ENCODE results near the gene CDK14. TPM values are rescaled to one million over a fixed set of nuclear protein-coding genes. Genes with fewer than 3 reads are reported as not detected.

CDK14 gene
- total and polyA plus RNA-seq, 8 donors, result 0.58 to 43.9 (median 12.2) TPM

GRCh38 chr7:90833443-90833842 is 237.3 kb downstream of the CDK14 start:
- Histone ChIP-seq H3K4me3 (no peak overlapping the region), H3K27me3 (no peaks in the 10 kb centered on the region), H3K9me3 (peaks cover 0 to 20% (median 10%) of the 10 kb centered on the region in 4 donors), H3K4me1 (no peaks in the 10 kb centered on the region), H3K36me3 (peaks cover 0 to 6% (median 0%) of the 10 kb centered on the region in 4 donors), H3K27ac (no peak overlapping the region)
- WGBS, 5 donors, result 91 to 100% (median 97%) methylated on average over 1 of the region's 1 CpG
- intact Hi-C loops (cut with DNase I; ENCODE audit: low total_unique reads), result no loop called here
- TF ChIP-seq POLR2AphosphoS5 (IDR thresholded peaks at IDR 0.05) (no peak), EP300 (IDR thresholded peaks at IDR 0.05) (no peak)
- no peak for DNase-seq

- TF ChIP-seq POLR2AphosphoS5 (IDR thresholded peaks at IDR 0.05) (no peak), CTCF (IDR thresholded peaks at IDR 0.05) (no peak), POLR2A (IDR thresholded peaks at IDR 0.05) (no peak), EP300 (IDR thresholded peaks at IDR 0.05) (no peak)
- Histone ChIP-seq H3K27ac (no peak overlapping the region), H3K36me3 (peaks cover 0 to 6% (median 0%) of the 10 kb centered on the region in 4 donors), H3K27me3 (no peaks in the 10 kb centered on the region), H3K9me3 (peaks cover 0 to 21% (median 12%) of the 10 kb centered on the region in 4 donors), H3K4me3 (no peak overlapping the region), H3K4me1 (no peaks in the 10 kb centered on the region)
- no peak for DNase-seq
- 83 to 96% (median 88%) methylated on average over 2 of the region's 2 CpGs for WGBS, 5 donors
- intact Hi-C loops (cut with DNase I; ENCODE audit: low total_unique reads), result no loop called here
Measured at GRCh38 chr7:90834771-90835170, 238.7 kb downstream of the CDK14 start.

GRCh38 chr7:90835861-90836260 is 239.7 kb downstream of the CDK14 start:
- no peak overlapping the region for H3K4me3 ChIP-seq
- WGBS, 5 donors, result 85 to 95% (median 95%) methylated on average over 1 of the region's 1 CpG
- H3K9me3 ChIP-seq, result peaks cover 0 to 16% (median 10%) of the 10 kb centered on the region in 4 donors
- DNase-seq, result no peak
- H3K4me1 ChIP-seq, result no peaks in the 10 kb centered on the region
- H3K36me3 ChIP-seq, result no peaks in the 10 kb centered on the region
- H3K27ac ChIP-seq, result no peak overlapping the region
- no peaks in the 10 kb centered on the region for H3K27me3 ChIP-seq
- intact Hi-C loops (cut with DNase I; ENCODE audit: low total_unique reads), result no loop called here
- TF ChIP-seq POLR2A (IDR thresholded peaks at IDR 0.05) (no peak), EP300 (IDR thresholded peaks at IDR 0.05) (no peak), POLR2AphosphoS5 (IDR thresholded peaks at IDR 0.05) (no peak), CTCF (IDR thresholded peaks at IDR 0.05) (no peak)

- no peak for TF ChIP-seq EP300 (IDR thresholded peaks at IDR 0.05)
- TF ChIP-seq POLR2AphosphoS5 (IDR thresholded peaks at IDR 0.05), result no peak
- TF ChIP-seq POLR2A (IDR thresholded peaks at IDR 0.05), result no peak
- no peak for TF ChIP-seq CTCF (IDR thresholded peaks at IDR 0.05)
- Histone ChIP-seq H3K4me1 (no peaks in the 10 kb centered on the region), H3K27me3 (no peaks in the 10 kb centered on the region), H3K4me3 (no peak overlapping the region), H3K27ac (no peak overlapping the region), H3K9me3 (peaks cover 0 to 16% (median 10%) of the 10 kb centered on the region in 4 donors), H3K36me3 (no peaks in the 10 kb centered on the region)
- intact Hi-C loops (cut with DNase I; ENCODE audit: low total_unique reads), result no loop called here
- DNase-seq, result no peak
- 88 to 92% (median 89%) methylated on average over 2 of the region's 2 CpGs for WGBS, 5 donors
Measured at GRCh38 chr7:90836937-90837336, 240.8 kb downstream of the CDK14 start.

- H3K36me3 ChIP-seq, result no peaks in the 10 kb centered on the region
- H3K4me3 ChIP-seq, result no peak overlapping the region
- H3K4me1 ChIP-seq, result peaks cover 0 to 5% (median 0%) of the 10 kb centered on the region in 4 donors
- H3K27me3 ChIP-seq, result no peaks in the 10 kb centered on the region
- 93 to 97% (median 95%) methylated on average over 8 of the region's 8 CpGs for WGBS, 5 donors
- TF ChIP-seq CTCF (IDR thresholded peaks at IDR 0.05) (no peak), POLR2A (IDR thresholded peaks at IDR 0.05) (no peak), EP300 (IDR thresholded peaks at IDR 0.05) (no peak), POLR2AphosphoS5 (IDR thresholded peaks at IDR 0.05) (no peak)
- H3K9me3 ChIP-seq, result peaks cover 0 to 16% (median 10%) of the 10 kb centered on the region in 4 donors
- intact Hi-C loops (cut with DNase I; ENCODE audit: low total_unique reads), result no loop called here
- no peak for DNase-seq
- no peak overlapping the region for H3K27ac ChIP-seq
Measured at GRCh38 chr7:90838799-90839198, 242.7 kb downstream of the CDK14 start.

Measured in stomach (tissue), 9 donors.